Esophagus (tissue), 2 donors: Measurements from ENCODE around the gene NLRX1. TPM values are rescaled to one million over a fixed set of nuclear protein-coding genes. Genes with fewer than 3 reads are reported as not detected.
"Not testable (repeated sequence)": the region's sequence is repeated elsewhere in the genome, so short reads cannot be mapped to it uniquely, and the experiment has no call there.

Experiments used
- H3K27ac ChIP-seq, 2 donors: one replicate each; pipeline ENCODE4 v1.5.1; 2013; ENCODE audit warnings: low read depth in 2 of 2, mild to moderate bottlenecking in 2 of 2, inconsistent platforms in 1 of 2, low read length in 1 of 2, moderate library complexity in 1 of 2
- H3K27me3 ChIP-seq, 2 donors: one replicate each; pipeline ENCODE4 v1.6.1; 2013; ENCODE audit warnings: low read length in 2 of 2, control low read depth in 1 of 2, mild to moderate bottlenecking in 1 of 2; ENCODE audit not compliant: insufficient read depth in 2 of 2, control insufficient read depth in 1 of 2
- H3K36me3 ChIP-seq, 2 donors: one replicate each; pipeline ENCODE4 v1.6.1; 2013; ENCODE audit warnings: low read length in 1 of 2; ENCODE audit not compliant: control insufficient read depth in 2 of 2, insufficient read depth in 2 of 2
- H3K4me1 ChIP-seq, 2 donors: one replicate each; pipeline ENCODE4 v1.6.1; 2013; ENCODE audit warnings: low read length in 1 of 2; ENCODE audit not compliant: control insufficient read depth in 2 of 2, insufficient read depth in 2 of 2
- H3K4me3 ChIP-seq, 2 donors: one replicate each; pipeline ENCODE4 v1.5.1; 2013; ENCODE audit warnings: low read length in 2 of 2, mild to moderate bottlenecking in 2 of 2, low read depth in 1 of 2, moderate library complexity in 1 of 2
- H3K9me3 ChIP-seq, 2 donors: one replicate each; pipeline ENCODE4 v1.6.1; 2013; ENCODE audit warnings: mild to moderate bottlenecking in 2 of 2, low read depth in 1 of 2, low read length in 1 of 2, moderate library complexity in 1 of 2; ENCODE audit not compliant: control insufficient read depth in 2 of 2, insufficient read depth in 1 of 2
- WGBS, 2 donors: extraction: QIAGEN DNeasy Blood & Tissue Kit; methylation state at CpG; one replicate each; pipeline ENCODE4 v1.1.7; 2013; 5-methylcytosine and 5-hydroxymethylcytosine counted together
- polyA plus RNA-seq, 2 donors: library from polyadenylated mRNA; stranded (reverse); fragments of 200-250 nt; gene quantifications; one replicate each; pipeline ENCODE4 v1.2.3, GENCODE V29; 2013
- donor health status: healthy with polysubstance abuse.
- donor health status: Bipolar disorder and iron deficiency.

Gene NLRX1
- polyA plus RNA-seq, 2 donors, result 24.9 to 38.8 TPM

DNA sequence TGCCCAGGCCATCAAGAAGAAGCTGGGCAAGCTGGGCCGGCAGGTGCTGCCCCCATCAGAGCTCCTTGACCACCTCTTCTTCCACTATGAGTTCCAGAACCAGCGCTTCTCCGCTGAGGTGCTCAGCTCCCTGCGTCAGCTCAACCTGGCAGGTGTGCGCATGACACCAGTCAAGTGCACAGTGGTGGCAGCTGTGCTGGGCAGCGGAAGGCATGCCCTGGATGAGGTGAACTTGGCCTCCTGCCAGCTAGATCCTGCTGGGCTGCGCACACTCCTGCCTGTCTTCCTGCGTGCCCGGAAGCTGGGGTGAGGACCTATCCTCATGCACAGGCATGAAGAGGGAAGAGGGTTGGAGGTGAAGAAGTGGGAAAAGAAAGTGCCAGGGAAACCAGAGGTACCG lies 11.5 kb downstream of the NLRX1 start:
- WGBS, 2 donors, result 88 to 89% methylated on average over 10 of the region's 10 CpGs
- Histone ChIP-seq H3K27ac (no peak overlapping the region), H3K36me3 (peaks cover 9 to 40% of the 10 kb centered on the region in 2 donors), H3K9me3 (no peaks in the 10 kb centered on the region), H3K4me3 (no peak overlapping the region), H3K4me1 (peaks cover 0 to 2% of the 10 kb centered on the region in 2 donors), H3K27me3 (no peaks in the 10 kb centered on the region)

DNA sequence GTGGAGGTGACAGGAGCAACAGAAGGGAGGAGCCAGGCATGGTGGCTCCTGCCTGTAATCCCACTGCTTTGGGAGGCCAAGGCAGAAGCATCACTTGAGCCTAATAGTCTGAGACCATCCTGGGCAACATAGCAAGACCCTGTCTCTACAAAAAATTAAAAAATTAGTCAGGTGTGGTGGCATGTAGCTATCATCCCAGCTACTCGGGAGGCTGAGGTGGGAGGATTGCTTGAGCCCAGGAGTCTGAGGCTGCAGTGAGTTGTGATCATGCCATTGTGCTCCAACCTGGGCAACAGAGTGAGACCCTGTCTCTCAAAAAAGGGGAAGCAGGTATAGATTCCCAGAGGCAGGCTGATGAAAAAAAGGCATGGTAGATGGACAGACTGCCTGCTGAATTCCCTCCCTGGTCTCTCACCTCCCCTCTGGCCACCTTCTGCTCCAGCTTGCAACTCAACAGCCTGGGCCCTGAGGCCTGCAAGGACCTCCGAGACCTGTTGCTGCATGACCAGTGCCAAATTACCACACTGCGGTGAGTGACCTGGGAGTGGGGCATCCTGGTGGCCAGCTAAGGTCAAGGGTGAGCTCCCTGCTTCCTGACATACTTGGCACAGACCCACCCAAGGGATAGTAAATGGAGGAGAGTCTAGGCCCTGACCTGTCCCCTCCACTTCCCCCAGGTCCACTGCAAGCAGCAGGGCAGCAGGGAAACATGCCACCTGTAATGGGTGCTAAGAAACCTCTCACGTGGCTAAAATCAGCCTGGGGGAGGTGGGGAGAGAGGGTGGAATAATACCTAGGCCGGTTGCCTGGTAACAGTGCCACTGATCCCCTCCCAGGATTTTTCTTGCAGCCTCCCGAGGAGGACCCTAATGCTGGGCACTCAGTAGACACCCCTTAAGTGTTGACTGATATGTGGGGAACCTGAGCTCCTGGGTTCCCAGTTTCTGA lies 12.5 kb downstream of the NLRX1 start:
- Histone ChIP-seq H3K4me3 (no peak overlapping the region), H3K9me3 (no peaks in the 10 kb centered on the region), H3K27me3 (no peaks in the 10 kb centered on the region), H3K36me3 (peaks cover 7 to 37% of the 10 kb centered on the region in 2 donors), H3K27ac (no peak overlapping the region), H3K4me1 (peaks cover 0 to 2% of the 10 kb centered on the region in 2 donors)
- WGBS, 2 donors, result 83 to 91% methylated on average over 6 of the region's 6 CpGs

GRCh38 chr11:119181677-119182412 lies 13.3 kb downstream of the NLRX1 start:
- no peaks in the 10 kb centered on the region for H3K9me3 ChIP-seq
- H3K4me3 ChIP-seq, result no peak overlapping the region
- H3K27me3 ChIP-seq, result no peaks in the 10 kb centered on the region
- peaks cover 6 to 37% of the 10 kb centered on the region in 2 donors for H3K36me3 ChIP-seq
- H3K27ac ChIP-seq, result no peak overlapping the region
- H3K4me1 ChIP-seq, result peaks cover 0 to 2% of the 10 kb centered on the region in 2 donors
- 79 to 87% methylated on average over 16 to 17 of the region's 17 CpGs for WGBS, 2 donors

DNA sequence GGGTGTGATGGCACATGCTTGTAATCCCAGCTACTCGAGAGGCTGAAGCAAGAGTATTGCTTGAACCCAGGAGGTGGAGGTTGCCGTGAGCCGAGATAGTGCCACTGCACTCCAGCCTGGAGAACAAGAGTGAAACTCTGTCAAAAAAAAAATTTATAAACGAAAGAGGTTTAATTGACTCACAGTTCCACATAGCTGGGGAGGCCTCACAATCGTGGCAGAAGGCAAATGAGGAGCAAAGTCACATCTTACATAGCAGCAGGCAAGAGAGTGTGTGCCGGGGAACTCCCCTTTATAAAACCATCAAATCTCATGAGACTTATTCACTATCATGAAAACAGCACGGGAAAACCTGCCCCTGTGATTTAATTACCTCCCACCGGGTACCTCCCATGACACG lies 15.9 kb downstream of the NLRX1 start:
- H3K4me1 ChIP-seq, H3K9me3 ChIP-seq, H3K27ac ChIP-seq, H3K4me3 ChIP-seq, H3K27me3 ChIP-seq: not testable (repeated sequence)
- H3K36me3 ChIP-seq, result peaks cover 6 to 32% of the 10 kb centered on the region in 2 donors
- 81 to 87% methylated on average over 9 of the region's 9 CpGs for WGBS, 2 donors

- WGBS, 2 donors, result 44 to 47% methylated on average over 15 of the region's 15 CpGs
- Histone ChIP-seq H3K4me3 (no peak overlapping the region), H3K27ac (no peak overlapping the region), H3K36me3 (peaks cover 6 to 24% of the 10 kb centered on the region in 2 donors), H3K9me3 (no peaks in the 10 kb centered on the region), H3K27me3 (no peaks in the 10 kb centered on the region), H3K4me1 (no peaks in the 10 kb centered on the region)
Observed at GRCh38 chr11:119185981-119186634, 17.6 kb downstream of the NLRX1 start.

GRCh38 chr11:119187123-119187892 lies 18.8 kb downstream of the NLRX1 start:
- Histone ChIP-seq H3K27me3 (no peaks in the 10 kb centered on the region), H3K9me3 (no peaks in the 10 kb centered on the region), H3K4me3 (no peak overlapping the region), H3K27ac (no peak overlapping the region), H3K36me3 (peaks cover 6 to 12% of the 10 kb centered on the region in 2 donors), H3K4me1 (no peaks in the 10 kb centered on the region)
- WGBS, 2 donors, result 79 to 81% methylated on average over 21 of the region's 21 CpGs

DNA sequence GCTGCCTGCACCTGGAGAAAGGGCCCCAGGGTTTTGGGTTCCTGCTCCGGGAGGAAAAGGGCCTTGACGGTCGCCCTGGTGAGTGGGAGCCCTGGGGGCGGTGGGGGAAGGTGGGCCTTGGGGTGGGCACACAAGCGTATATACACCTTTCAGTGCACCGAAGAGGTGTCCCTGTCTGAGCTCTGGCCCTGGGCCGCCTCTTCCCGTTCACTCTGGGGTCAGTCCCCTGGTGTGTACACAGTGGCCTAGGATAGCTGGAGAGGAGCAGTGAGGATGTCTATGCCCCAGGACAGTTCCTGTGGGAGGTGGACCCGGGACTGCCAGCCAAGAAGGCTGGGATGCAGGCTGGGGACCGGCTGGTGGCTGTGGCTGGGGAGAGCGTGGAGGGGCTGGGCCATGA lies 19.5 kb downstream of the NLRX1 start:
- Histone ChIP-seq H3K9me3 (no peaks in the 10 kb centered on the region), H3K27ac (no peak overlapping the region), H3K27me3 (no peaks in the 10 kb centered on the region), H3K36me3 (peaks cover 4 to 8% of the 10 kb centered on the region in 2 donors), H3K4me1 (no peaks in the 10 kb centered on the region), H3K4me3 (no peak overlapping the region)
- 75 to 84% methylated on average over 11 of the region's 11 CpGs for WGBS, 2 donors

- Histone ChIP-seq H3K36me3 (peaks cover 1% of the 10 kb centered on the region in 2 donors), H3K27ac (no peak overlapping the region), H3K27me3 (no peaks in the 10 kb centered on the region), H3K4me1 (no peaks in the 10 kb centered on the region), H3K9me3 (no peaks in the 10 kb centered on the region), H3K4me3 (no peak overlapping the region)
- WGBS, 2 donors, result 80 to 83% methylated on average over 8 of the region's 8 CpGs
Observed at GRCh38 chr11:119188887-119189286, 20.4 kb downstream of the NLRX1 start.

GRCh38 chr11:119189393-119189792 lies 20.9 kb downstream of the NLRX1 start:
- no peaks in the 10 kb centered on the region for H3K36me3 ChIP-seq
- H3K27ac ChIP-seq, result no peak overlapping the region
- no peaks in the 10 kb centered on the region for H3K27me3 ChIP-seq
- no peak overlapping the region for H3K4me3 ChIP-seq
- 73 to 83% methylated on average over 4 of the region's 4 CpGs for WGBS, 2 donors
- H3K9me3 ChIP-seq, result no peaks in the 10 kb centered on the region
- no peaks in the 10 kb centered on the region for H3K4me1 ChIP-seq
